GM21576 (cell line): Measurements from ENCODE around the gene PRCD.

ENCODE experiments used
- ATAC-seq: cut with Tn5 transposase; IDR thresholded peaks from one replicate; pipeline ENCODE4 v1.9.1; 2021; ENCODE audit warnings: mild to moderate bottlenecking, moderate library complexity; ENCODE audit not compliant: unreplicated experiment

Gene PRCD

DNA sequence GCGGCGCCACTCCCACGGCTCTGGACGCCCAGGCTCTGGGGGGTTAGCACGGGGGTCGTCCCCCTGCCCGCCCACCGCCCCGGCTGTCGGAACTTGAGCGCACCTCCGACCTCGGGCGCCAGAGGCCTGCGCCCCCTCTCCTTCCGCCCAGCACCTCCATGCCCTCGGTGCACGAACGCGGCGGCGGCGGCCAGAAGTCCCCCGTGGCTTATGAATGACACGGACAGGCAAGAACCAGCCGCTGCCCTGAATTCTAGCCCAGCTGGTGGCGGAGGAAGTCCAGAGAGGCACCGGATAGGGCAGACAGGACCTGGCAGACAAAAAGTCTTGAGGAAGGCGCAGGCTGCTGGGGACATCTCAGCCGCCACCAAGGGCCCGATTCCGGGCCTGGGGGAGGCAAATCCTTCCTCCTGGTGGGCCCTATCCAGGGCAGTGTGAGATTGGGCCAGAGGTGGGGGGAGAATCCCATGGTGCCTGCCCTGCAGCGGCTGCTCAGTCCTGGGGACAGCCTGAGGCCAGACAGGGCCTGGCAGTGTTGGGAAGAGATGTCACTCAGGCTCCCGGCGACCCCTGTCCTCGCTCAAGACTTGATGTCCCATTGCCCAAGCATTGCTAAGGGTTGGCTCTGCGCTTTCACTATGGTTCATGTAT, 1.4 kb upstream of the PRCD start:
- ATAC-seq = no peak

DNA sequence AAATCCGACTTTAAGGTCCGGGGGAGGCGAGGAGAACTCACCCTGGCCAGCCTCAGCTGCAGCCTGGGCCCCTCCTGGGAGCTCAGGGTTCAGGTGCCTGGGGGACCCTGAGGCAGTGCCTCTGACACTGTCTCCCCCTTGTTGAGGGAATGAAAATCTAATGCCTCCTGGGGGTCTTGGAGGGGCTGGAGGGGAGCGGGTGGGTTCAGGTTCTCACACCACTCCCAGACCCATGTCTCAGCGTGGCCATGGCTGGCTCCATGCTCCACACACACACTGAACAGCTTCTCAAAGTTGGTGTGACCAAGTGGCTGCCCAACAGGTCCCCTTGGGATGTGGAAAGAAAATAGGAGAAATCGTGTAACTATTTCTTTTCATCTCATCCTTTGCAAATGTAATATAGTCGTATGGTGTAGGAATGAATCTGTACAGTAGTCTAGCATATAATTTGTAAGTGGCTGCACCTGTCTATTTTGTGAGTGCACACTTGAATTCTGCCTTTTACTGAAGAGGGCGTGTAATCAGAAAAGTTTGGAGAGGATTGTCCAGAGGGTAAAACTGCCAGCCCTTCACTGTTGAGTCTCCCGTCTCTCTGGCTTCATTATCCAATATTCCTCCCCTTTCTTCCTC, 788 bp upstream of the PRCD start:
- ATAC-seq = no peak

DNA sequence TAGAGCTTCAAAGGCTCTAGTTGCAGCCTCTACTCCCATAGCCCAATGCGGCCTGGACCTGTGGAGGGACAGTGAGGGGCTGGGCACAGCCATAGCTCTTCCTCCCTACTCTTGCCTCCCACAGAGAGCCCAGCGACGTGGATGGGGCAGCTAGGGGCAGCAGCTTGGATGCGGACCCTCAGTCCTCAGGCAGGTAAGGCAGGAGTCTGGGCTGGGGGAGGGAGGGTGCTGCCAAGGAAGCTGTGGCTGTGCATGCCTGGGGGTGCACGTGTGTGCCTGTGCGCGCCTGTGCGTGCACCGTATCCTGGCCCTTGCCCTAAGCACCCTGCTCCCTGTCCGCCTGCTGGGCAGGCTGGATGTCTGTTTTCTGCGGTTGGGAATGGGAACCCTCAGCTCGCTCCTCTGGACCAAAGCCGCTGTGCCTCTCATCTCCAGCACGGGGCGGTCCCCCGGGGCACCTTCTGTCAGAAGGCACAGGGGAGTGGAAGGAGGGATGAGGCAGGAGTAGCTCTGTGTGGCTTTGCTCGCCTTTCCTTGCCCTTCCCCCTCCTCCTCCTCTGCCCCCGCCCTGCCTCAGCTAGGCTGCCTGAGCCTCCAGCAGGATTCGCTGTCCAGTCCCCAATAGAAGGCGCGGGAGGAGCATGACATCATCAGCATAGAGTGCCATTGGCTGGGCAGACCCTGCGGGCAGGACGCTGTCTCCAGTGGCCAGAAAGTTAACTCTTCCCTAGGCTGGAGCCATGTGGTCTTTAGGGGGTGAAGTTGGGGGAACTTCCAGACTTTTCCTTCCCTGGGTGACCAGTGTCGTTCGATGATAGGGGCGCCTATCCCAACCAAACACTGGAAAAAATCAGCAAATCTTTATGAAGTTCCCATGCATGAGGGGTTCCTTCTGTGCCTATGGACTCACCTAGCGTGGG, 797 bp downstream of the PRCD start:
- ATAC-seq = no peak

DNA sequence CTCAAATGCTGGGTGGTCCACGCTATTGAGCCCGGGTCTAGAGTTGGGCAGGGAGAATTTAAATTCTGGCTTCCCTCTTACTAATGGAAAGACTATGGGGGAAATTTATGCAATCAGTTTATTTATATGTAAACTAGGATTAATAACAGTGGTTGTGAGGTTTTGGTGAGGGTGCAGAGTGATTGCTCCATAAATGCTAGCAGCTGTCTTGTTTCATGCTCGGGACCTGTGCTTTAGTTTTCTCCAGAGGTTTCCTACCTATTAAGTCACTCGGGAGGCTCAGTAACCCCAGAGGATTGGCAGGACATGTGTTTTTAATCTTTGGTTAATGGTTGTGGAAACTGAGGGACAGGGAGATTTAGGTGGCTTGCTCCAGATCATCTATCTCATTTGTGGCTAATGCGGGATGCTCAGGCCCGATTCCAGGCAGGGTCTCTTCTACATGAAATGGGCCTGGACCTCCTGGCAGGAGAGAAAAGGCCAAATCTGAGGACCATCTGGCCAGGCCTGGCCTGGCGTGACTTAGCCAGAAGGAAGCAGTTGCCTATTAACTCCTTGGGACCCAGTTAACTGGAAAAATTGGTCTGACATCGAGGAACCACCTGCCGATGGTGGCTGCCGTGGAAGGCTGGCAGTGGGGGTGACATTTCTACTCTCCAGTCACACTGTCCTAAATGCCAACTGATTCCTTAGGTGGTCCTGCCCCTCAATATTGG, 2.1 kb downstream of the PRCD start:
- no peak for ATAC-seq

DNA sequence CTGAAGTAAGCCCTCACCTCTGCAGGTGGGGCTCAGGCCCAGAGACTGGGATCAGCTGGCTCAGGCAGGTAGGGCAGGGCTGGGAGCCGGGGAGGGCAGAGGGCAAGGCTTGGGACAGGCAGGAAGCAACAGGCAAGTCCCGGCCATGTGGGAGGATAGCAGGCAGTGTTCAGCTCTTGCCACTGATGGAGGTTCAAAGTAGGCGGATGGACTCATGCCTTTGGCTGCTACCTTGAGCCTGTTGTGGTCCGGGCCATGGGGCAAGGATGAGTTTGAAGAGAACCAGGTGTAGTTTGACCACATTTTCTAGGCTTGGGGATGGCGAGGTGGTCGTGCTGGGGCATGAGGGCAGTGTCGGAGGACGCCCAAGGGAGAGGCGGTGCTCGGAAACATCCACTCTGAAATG, 2.7 kb downstream of the PRCD start:
- ATAC-seq = no peak

DNA sequence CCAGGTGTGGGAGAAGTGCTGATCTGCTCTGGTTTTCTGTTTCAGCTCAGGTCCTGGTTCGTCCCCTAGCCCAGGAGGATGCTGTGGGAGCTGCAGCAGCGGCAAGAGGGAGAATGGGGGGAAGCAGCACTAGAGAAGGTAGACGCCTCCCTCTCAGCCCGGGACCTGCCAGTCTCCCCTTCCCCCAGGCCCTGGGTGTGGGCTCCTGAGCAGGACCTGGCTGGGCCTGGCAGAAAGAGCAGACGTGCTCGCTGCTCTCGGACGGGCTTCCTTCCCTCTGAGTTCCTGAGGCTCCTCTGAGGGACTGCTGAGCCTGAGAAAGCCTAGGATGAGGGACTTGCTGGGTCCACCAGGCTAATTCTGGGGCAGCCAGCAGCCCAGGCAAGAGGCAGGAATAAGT, 3.1 kb downstream of the PRCD start:
- ATAC-seq = no peak

DNA sequence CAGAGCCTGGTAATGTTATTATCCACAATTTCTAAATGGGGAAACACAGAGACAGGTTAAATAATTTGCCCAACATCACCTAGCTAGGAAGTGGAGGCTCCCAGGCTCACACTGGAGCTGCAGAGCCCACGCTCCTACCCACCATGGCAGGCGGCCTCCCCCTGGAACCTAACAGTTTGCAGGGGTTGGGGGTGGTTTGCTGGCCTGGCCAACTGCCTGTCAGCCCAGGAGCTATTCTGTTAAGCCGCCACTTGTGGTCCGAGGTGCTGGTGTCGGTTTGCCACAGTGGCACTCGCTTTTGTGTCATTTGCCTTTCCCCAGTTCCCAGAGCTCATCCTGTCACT, 3.6 kb downstream of the PRCD start:
- no peak for ATAC-seq

DNA sequence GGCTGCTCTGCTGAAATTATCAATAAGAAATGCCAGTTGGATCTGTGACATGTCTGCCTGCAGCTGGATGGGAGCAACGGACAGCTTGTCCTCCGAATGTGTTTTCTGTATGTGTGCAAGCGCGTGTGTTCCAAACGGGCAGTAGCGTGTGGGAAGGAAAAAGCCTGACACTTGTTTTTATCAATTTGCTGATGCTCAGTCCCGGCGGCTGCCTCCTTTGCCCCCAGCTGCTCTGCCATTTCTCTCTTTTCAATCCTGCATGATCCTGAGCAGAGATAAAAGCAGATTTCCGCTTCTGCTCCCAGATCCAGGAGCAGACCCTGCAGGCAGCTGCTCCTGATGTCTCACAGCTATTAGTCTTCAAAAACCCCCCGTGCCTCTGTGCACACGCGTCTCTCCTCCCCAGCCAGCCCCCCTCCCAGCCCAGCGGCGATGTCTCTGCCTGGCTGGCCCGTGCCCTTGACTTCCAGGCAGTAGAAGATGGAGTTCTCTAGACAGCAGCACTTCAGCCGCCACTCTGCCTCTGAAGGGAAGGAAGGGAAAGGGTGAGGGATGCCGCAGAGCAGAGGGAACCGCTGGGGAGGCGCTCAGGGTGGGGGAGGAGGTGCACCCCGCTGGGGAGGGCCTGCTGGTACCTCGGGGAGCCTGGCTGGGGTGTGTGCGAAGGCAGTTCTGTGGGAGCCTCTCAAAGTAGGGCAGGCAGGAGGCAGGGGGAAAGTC, 4.1 kb downstream of the PRCD start:
- ATAC-seq = no peak

DNA sequence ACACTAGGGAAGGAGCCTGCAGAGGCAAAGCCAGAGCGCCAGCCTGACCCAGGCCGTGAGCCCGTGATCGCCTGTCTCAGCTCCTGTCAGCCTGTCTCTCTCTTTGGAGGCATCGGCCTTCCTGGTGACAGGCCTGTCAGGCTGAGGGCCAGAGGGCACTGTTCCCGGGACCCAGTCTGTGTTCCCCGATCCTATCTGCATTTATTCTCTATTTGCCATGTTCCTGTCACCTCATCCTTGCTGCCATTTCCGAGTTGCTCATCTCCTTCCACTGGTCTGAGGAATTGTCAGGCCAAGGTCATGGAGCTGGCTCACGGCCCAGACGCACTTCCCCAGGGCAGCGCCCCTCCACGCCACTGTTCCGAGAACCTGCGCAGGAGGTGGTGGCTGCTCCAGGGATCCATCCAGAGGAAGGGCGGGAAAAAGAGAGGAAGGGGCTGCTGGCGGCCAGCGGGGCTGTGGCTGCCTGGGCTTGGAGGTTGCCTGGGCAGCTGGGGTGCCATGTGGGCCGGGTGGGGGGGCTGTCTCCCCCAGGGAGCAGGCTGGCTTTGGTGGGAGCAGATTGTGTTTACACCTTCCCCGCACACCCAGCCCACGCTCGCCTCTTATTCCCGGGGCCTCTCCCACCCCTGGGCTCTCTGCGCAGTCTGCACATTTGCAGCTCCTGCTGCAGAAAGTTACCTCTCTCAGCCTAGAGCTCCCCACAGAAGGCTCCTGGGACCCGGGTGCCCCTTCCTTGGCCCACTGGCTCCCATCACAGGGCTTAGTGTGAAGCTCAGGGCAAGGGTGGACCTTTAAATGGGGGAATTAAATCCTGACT, 4.9 kb downstream of the PRCD start:
- no peak for ATAC-seq

DNA sequence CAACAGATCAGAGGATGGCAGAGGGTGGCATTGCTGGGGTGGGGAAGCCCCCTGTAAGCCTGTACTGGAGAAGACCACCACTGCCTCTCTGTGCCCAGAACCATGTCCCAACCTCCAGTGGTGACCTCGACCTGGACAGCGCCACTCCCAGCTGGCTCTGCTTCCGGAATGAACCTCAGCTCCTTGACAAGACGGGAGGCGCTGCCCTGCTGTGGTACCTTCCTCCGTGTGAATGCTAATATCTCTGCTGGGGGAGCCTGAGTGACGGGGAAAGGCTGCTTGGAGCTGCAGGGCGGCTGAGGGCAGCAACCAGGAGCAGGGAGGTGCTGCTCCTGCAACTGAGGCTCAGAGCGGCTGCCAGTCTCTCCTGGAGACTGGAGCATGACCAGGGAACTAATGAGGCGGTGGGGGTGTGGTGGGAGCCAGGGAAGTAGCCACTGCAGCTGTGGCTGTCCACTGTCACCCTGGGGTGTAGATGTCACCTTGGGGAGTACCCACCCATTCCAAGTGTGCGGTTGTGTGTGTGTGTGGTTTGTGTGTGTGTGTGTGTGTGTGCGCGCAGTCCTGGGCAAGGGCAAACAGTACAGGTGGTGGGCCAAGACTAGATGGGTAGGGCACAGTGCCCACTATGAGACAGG, 6.2 kb downstream of the PRCD start:
- no peak for ATAC-seq

DNA sequence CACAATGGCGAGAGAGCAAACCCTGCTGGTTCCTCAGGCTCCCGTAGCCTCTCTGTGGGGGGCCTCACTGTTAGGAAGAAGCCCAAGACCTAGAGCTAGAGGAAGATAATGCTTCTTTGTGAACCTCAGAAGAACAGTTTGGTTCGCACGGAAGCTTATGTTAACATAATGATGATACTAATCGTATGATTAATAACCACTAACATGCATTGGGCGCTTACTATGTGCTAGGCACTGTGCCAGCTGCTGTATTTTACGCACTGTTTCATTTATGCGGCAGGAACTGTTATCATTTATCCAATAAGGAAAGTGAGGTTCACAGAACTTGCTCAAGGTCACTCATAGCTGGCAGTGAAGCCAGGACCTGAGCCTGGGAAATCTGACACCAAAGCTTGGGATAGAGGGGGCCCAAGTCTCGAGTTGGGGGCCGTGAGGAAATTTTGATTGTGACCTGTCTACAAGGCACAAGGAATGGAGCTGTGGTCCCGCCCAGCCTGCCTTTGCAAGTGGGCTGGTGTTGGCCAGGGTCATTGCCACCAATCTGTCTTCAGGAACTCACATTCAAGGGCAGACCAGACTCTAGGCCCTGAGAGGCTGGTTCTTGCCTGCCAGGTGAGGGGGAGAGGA, 6.8 kb downstream of the PRCD start:
- no peak for ATAC-seq

DNA sequence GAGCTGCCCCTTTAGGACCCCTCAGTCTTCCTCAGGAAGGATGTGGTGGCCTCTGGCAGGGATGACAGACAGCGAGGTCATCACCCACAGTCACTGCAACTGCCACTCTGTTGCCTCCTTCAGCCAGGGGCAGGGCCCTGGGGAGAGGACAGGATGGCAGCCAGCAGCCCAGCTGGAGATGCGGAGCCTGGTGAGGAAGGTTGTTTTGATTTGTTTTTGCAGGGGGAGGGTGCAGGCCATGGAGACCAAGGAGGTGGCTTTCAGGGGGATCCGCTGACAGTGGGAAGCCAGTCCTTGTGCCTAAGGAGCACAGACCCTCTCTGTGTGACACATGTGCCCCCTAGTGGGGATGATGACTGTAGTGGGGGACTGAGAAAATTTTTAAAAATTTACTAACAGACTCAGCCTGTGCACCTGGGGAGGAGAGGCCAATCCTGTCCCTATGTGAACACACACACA, 7.4 kb downstream of the PRCD start:
- no peak for ATAC-seq

DNA sequence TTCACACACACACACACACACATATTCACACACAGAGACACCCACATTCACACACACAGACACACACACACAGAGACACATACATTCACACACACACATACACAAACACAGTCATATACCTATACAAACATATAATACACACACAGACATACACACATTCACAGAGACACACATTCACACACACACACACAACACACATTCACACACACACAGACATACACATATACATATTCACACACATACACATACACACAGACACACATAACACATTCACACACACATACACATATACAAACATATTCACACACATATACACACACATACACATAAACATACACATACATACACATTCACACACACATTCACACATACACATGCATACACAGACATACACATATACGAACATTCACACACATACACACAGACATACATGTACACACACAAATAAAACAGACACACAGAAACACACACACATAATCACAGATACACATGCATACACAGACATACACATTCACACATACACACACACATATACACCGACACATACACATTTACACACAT, 7.9 kb downstream of the PRCD start:
- ATAC-seq = no peak

DNA sequence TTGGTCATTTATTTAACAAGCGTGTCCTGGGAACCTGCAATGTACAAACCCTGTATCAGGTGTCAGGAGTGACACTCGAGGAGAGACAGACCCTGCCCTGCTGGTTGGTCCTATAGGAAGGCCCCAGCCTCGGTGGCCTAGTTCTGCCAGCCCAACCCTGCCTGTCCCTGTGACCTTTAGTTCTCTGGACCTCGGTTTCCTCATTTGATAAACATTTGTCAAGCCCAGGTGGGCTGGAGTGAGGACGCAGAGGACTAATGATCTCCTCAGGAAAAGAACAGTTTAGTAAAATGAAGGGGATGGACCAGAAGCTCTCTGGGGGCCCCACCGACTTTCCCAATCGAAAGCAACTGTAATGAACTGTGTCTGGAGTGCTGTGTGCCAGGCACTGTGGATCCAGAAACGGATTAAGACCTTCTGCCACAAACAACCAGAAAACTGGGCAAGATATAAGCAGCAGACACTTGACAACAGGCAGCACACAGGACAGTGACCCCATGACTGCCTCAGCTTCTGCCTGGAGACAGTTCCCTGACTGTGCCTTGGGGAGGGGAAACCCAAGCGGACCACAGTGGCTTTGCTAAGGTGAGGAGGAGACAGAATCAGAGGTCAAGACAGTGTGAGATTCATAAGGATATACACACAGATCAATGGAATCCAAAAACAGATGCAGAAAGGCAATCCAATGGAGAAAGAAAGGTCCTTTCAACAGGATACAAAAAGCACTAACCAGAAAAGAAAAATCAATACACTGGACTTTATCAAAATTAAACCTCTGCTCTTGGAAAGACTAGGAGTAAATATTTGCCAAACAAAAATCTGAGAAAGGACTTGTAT, 8.8 kb downstream of the PRCD start:
- no peak for ATAC-seq

DNA sequence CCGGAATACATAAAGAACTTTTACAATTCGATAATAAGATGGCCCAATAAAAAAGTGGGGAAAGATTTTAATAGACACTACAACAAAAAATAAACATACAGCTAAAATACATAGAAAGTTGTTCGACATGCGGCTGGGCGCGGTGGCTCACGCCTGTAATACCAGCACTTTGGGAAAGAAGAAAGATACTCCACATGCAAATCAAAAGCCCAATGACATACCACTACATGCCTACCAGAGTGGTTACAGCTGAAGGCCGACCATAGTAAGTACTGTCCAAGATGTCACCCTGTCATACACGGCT, 9.3 kb downstream of the PRCD start:
- no peak for ATAC-seq

DNA sequence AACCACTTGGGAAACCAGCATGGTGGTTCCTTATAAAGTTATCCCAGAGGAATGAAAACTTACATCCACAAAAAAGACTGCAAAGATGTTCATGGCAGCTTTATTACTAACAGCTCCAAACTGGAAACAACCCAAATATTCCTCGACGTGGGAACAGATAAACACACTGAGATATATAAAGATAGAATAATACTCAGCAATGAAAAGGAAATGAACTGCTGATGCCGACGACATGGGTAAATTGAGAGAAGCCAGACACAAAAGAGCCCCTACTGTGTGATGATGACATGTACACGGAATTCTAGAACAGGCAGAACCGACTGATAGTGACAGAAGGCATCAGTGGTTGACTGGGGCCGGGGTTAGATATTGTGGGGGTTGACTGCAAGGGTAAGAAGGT, 9.7 kb downstream of the PRCD start:
- ATAC-seq = no peak

DNA sequence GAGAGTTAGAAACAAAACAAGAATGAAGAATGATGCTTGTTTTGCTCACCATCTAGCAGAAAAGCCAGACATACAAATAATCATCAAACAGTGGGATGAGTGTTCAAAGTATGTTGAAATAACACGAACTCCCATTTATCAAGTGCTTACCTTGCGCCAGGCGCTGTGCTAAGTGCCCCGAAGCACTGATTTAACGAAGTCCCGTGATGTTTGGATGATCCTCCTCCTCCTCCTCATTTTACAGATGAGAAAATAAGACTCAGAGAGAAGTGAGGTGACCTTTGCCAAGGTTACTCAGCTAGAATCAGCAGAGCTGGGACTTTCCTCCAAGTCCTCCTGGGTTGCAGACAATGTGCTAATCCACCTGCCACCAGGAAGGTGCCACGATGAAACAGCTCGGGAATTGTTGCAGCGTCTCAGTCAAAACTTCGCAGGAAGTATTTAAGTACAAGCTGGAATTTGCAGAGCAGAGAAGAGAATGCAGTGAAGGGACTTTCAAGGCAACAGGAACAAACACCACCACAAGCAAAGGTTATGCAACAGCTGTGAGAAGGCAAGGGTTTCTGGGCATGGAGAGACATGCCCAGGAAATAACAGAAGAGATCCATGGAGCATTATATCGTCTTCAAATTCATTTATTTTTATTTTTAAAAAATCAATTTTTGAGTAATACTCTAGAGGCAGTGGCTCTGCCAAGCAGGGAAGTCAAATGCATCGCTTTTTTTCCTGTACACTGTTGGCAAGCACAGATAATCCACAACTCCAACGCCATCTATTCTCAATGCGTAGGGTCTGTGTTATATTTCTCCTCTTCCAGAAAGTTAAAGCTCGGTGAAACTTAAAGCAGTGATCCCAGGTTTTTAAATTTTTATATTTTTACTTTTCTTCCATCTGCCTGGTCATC, 11.1 kb downstream of the PRCD start:
- no peak for ATAC-seq
